Gastrocnemius medialis (tissue), 4 donors: ENCODE measurements around the gene PLA2G1B. TPM values are rescaled to one million over a fixed set of nuclear protein-coding genes. Genes with fewer than 3 reads are reported as not detected.

Source experiments
- ATAC-seq, 2 donors: fragments of 150-250 bp; one replicate each; pipeline ENCODE4 v1.9.1; 2016
- DNase-seq, 2 donors: peaks; one replicate each; pipeline ENCODE4 v3.0.0-alpha.2; 2019
- H3K27ac ChIP-seq, 4 donors: fragments of 200-600 bp; sonication (generic); 1 replicate in 1 of 4; 2 replicates in 3 of 4; pipeline ENCODE4 v1.5.1; 2016 to 2018; ENCODE audit warnings: mild to moderate bottlenecking in 2 of 4, moderate library complexity in 1 of 4
- H3K27me3 ChIP-seq, 3 donors: fragments of 200-600 bp; sonication (generic) in 2 of 3; 1 replicate in 1 of 3; 2 replicates in 2 of 3; pipeline versions ENCODE4 v1.5.1 to v1.6.0; 2016 to 2019; ENCODE audit warnings: mild to moderate bottlenecking in 1 of 3, moderate library complexity in 1 of 3
- H3K36me3 ChIP-seq, 2 donors: fragments of 200-600 bp; sonication (generic) in 1 of 2; one replicate each; pipeline ENCODE4 v1.5.1; 2017 to 2018
- H3K4me1 ChIP-seq, 2 donors: fragments of 200-600 bp; sonication (generic) in 1 of 2; one replicate each; pipeline ENCODE4 v1.5.1; 2016 to 2017; ENCODE audit warnings: mild to moderate bottlenecking in 2 of 2
- H3K4me3 ChIP-seq, 4 donors: fragments of 200-600 bp; sonication (generic) in 3 of 4; 1 replicate in 1 of 4; 2 replicates in 3 of 4; pipeline ENCODE4 v1.5.1; 2016 to 2019; ENCODE audit warnings: mild to moderate bottlenecking in 2 of 4
- H3K9me3 ChIP-seq, 3 donors: fragments of 200-600 bp; sonication (generic) in 2 of 3; 1 replicate in 1 of 3; 2 replicates in 2 of 3; pipeline ENCODE4 v1.5.1; 2016 to 2019
- CTCF ChIP-seq, 5 experiments: fragments of 450-650 bp in 3 of 5; fragments of 200-600 bp in 2 of 5; sonication (generic) in 2 of 5; IDR thresholded peaks in 4 of 5; conservative IDR thresholded peaks in 1 of 5; 1 replicate in 4 of 5; 2 replicates in 1 of 5; pipeline ENCODE4 v1.5.1; 2016 to 2019; ENCODE audit warnings: antibody characterized with exemption in 5 of 5, mild to moderate bottlenecking in 3 of 5, moderate library complexity in 3 of 5
- POLR2A ChIP-seq, 2 donors: fragments of 450-650 bp; IDR thresholded peaks; one replicate each; pipeline ENCODE4 v1.6.1; 2017; ENCODE audit warnings: antibody characterized with exemption in 2 of 2, mild to moderate bottlenecking in 2 of 2, moderate library complexity in 2 of 2
- in situ Hi-C, 4 donors: fragments of 200-750 bp; cut with MboI; loops; one replicate each; pipeline versions ENCODE4 v1.15.0 to v1.8.0; 2017; ENCODE audit warnings: low sequenced_read_pairs in 4 of 4
- intact Hi-C: fragments of 100-400 bp; cut with DNase I; formaldehyde crosslinking; loops from one replicate; pipeline ENCODE4 v1.15.1; 2023; ENCODE audit warnings: low total_unique reads
- total RNA-seq, 4 donors: library from RNA; depleted of rRNA; stranded (reverse); fragments of >200 nt; gene quantifications; one replicate each; pipeline versions ENCODE4 v1.1.0 to v1.2.3, GENCODE V29; 2016

The PLA2G1B gene
- total RNA-seq, 4 donors from 2014 or later, result not detected

GRCh38 chr12:120286768-120287490 lies 40.6 kb downstream of the PLA2G1B start:
- H3K4me1 ChIP-seq, result no peaks in the 10 kb centered on the region
- H3K27me3 ChIP-seq, result no peaks in the 10 kb centered on the region
- H3K36me3 ChIP-seq, result no peaks in the 10 kb centered on the region
- in situ Hi-C loops (no loop called here), intact Hi-C loops (no loop called here)
- ATAC-seq, result no peak
- no peaks in the 10 kb centered on the region for H3K9me3 ChIP-seq
- no peak for DNase-seq
- no peak overlapping the region for H3K4me3 ChIP-seq
- TF ChIP-seq CTCF (IDR thresholded peaks at IDR 0.05 in 4 of 5, conservative IDR thresholded peaks at IDR 0.05 in 1 of 5) (no peak), POLR2A (IDR thresholded peaks at IDR 0.05) (no peak)
- H3K27ac ChIP-seq, result no peak overlapping the region

- H3K9me3 ChIP-seq, result no peaks in the 10 kb centered on the region
- H3K4me3 ChIP-seq, result no peak overlapping the region
- no peaks in the 10 kb centered on the region for H3K4me1 ChIP-seq
- ATAC-seq, result no peak
- no peak for DNase-seq
- intact Hi-C loops, result no loop called here
- H3K27me3 ChIP-seq, result no peaks in the 10 kb centered on the region
- no peaks in the 10 kb centered on the region for H3K36me3 ChIP-seq
- H3K27ac ChIP-seq, result no peak overlapping the region
- TF ChIP-seq CTCF (IDR thresholded peaks at IDR 0.05 in 4 of 5, conservative IDR thresholded peaks at IDR 0.05 in 1 of 5) (no peak), POLR2A (IDR thresholded peaks at IDR 0.05) (no peak)
- in situ Hi-C loops, result no loop called here
Observed at GRCh38 chr12:120284381-120284780, 43.2 kb downstream of the PLA2G1B start.

- no peak for TF ChIP-seq POLR2A (IDR thresholded peaks at IDR 0.05)
- no peak for TF ChIP-seq CTCF (IDR thresholded peaks at IDR 0.05 in 4 of 5, conservative IDR thresholded peaks at IDR 0.05 in 1 of 5)
- Histone ChIP-seq H3K36me3 (no peaks in the 10 kb centered on the region), H3K9me3 (no peaks in the 10 kb centered on the region), H3K27me3 (no peaks in the 10 kb centered on the region), H3K4me3 (no peak overlapping the region), H3K4me1 (no peaks in the 10 kb centered on the region), H3K27ac (no peak overlapping the region)
- ATAC-seq (no peak), DNase-seq (no peak)
- intact Hi-C loops, result no loop called here
- in situ Hi-C loops, result no loop called here
Observed at GRCh38 chr12:120283318-120283717, 44.3 kb downstream of the PLA2G1B start.

- intact Hi-C loops (no loop called here), in situ Hi-C loops (no loop called here)
- DNase-seq (no peak), ATAC-seq (no peak)
- H3K4me3 ChIP-seq, result no peak overlapping the region
- no peak overlapping the region for H3K27ac ChIP-seq
- H3K27me3 ChIP-seq, result no peaks in the 10 kb centered on the region
- no peaks in the 10 kb centered on the region for H3K36me3 ChIP-seq
- TF ChIP-seq CTCF (IDR thresholded peaks at IDR 0.05 in 4 of 5, conservative IDR thresholded peaks at IDR 0.05 in 1 of 5), result no peak
- TF ChIP-seq POLR2A (IDR thresholded peaks at IDR 0.05), result no peak
- H3K9me3 ChIP-seq, result no peaks in the 10 kb centered on the region
- H3K4me1 ChIP-seq, result no peaks in the 10 kb centered on the region
Observed at GRCh38 chr12:120278137-120279069, 49.2 kb downstream of the PLA2G1B start.
